ENCODE measurements around the gene HOMER1.

Gene HOMER1

DNA sequence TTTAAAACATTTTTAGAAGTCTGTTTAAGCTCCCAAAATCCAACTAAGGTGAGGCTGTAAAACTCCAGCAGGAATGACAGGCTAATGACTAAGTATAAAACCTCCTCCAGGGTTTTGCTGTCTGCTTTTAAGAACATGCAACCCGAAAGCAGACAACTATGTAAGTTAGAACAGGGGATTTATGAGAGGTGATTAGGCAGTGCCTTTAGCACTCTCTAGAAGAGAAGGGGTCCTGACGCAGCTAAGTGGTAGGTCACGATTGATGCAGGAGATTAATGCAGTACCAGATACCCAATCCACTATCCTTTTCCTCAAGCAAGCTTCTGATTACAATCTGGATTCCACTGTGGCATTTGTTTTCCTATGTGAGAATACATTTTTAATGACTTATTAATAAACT, 25.9 kb downstream of the HOMER1 start:
- no peak for DNase-seq

DNA sequence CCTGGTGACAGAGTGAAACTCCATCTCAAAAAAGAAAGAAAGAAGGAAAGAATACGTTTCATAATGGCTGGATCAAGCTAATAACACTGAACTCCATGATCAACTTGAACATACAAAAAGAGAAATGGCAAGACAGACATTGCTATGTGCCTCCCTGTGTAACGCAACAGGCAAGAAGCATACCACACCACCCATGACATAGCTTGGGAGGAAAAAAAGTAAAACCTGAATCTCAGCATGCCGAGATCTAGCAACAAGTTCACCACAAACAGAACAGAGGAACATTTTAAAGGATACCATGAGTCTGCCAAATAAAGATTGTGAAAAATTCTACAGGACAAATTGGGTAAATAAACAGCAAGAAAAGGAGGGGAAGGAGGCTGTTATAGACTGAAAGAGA, 26.7 kb downstream of the HOMER1 start:
- DNase-seq: no peak

DNA sequence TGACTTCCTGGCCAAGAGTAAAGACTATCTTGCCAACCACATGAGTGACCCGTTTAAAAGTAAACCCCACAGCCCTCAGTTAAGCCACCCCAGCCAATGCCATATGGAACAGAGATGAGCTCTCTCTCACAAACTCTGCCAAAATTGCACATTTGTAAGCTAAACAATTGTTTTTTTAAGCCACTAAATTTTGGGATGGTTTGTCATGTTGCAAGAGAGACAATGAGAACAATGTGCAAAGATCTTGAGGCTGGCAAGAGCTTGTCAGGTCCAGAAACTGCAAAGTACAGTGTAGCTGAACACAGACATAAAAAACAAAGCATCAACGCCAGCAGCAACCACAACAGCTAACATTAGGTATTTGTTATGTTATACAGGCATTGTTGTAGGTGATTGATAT, 27.8 kb downstream of the HOMER1 start:
- no peak for DNase-seq

DNA sequence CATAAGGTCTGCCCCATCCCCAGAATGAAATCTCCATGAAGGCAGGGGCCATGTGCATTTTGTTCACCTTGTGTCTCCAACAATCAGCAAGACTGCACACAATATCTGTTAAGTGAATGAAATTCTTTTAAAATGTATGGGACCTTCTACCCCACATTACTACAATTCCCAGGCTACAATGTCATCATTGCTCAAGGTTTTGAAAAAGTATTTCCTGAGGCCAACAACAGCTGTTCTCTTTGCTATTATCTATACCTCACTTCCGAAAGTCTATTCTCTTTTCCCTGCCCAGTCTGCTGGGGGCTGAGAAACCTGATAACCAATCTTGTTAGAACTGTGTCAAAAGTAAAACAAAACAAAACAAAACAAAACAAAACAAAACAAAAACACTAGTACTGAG, 29.2 kb downstream of the HOMER1 start:
- DNase-seq: no peak

DNA sequence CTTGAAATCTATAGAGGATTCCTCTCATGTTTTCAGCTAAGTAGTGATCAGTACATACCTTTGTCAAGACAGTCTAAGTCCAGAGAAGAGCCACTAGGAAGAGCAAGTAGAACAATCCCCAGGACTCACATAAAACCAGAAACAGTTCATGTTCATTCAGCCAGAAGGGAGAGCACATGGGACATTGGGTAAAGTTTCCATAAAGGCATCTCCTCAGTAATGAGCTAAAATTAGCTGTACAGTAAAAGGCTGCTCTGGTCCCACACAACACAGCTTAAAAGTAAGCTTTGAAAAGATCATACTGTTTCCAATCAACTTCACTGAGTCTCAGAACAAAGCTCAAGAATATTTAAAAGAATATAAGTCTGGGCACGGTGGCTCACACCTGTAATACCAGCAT, 32.4 kb downstream of the HOMER1 start:
- no peak for DNase-seq

DNA sequence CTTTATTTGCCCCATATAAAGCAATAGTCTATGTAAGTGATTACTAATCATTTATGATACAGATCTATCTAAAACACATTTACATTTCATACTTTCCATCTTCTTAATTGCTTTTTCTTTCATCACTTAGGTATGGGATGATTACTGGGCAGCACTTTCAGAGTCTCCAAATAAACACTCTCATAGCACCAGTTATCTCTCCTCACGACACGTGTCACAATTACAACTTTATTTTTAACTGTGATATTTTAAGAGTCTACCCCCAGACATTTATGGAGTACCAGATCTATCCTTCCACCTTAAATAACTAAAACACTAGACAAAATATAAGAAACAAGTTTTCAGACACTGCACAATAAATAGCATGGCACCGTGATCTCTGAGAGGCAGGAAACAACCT, 32.9 kb downstream of the HOMER1 start:
- no peak for DNase-seq

DNA sequence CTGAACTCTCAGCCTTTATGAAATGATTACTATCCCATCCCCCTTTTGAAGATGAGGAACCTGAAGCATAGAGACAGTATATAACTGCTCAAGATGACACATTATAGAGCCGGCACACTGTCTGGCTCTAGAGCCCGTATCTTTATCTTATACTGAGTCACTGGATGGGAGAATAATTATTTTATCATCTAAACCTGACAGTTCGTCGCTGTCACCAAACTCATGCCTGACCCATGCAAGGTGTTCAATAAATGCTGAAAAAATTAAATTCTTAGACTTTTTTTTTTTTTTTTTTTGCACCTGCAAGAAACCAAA, 38.8 kb downstream of the HOMER1 start:
- DNase-seq: no peak

DNA sequence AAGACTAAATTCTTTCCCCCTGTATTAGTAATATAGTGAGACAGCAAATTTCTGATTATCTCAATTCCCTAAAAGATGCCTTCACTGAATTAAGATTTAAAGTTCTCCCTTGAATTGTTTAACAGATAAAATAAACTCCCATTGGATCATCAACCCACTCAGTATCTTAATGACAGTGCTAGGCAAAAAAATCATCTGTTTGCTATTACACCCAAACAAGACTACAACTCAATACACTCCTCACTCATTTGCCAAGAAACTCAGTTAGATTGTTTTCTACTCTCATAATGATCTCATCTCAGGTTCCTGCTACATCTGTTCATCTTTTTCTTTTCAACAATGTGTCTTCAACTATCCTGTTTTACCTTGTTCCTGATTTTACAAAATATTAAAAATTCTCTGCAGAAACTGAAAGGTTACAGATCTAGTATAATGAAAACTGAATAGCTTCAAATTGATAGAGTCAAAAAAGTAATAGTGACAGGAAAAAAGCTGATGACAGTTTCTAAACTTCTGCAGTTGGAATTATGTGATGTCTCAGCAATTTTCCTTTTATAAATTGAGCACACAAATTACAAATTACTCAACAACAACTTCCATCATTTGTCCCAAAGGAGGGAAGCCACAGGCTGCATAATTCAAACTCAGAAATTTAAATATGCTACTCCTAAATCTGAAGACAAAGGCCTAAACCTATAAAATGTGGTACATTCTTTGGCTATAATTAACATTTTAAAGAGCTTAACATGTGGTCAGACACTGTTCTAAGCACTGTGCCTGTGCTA, 39.4 kb downstream of the HOMER1 start:
- DNase-seq: no peak

DNA sequence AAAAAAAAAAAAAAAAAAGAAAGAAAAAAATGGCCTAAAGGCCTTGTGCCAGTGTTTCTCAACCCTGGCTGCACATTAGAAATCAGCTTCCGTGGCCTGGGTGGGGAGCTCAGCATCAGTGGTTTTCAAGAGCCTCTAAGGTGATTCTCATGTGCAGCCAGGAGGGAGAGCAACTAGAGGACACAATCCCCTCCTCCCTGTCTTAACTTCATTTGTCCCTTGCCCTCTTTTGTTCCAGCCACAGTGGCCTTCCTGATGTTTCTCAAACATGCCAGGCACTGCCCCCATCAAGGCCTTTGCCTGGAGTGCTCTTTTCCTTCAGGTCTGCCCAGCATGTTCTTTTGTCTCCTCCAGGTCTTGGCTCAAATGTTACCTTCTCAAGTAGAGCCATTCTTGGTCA, 42.4 kb downstream of the HOMER1 start:
- DNase-seq: no peak

DNA sequence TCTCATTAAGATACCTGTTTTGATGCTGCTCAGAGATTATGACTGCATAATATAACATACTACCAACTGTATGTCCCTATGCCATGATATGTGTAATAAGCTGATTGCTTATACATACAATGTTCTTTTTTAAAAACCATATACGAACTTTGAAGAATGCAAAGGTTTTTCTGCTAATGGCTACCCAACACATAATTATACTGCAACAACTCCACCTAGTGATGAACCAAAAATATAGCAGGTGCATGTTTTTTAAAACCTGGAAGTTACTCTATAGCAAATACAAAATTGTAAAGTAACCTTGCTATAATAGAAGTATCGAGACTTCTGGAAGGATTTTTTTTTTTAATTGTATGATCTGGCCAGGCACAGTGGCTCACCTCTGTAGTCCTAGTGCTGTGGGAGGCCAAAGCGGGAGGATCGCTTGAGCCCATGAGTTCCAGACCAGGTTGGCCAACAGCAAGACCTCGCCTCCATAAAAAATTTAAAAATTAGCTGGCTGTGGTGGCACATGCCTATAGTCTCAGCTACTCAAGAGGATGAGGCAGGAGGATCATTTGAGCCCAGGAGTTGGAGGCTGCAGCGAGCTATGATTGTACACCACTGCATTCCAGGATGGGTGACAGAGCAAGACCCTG, 49.1 kb downstream of the HOMER1 start:
- no peak for DNase-seq

DNA sequence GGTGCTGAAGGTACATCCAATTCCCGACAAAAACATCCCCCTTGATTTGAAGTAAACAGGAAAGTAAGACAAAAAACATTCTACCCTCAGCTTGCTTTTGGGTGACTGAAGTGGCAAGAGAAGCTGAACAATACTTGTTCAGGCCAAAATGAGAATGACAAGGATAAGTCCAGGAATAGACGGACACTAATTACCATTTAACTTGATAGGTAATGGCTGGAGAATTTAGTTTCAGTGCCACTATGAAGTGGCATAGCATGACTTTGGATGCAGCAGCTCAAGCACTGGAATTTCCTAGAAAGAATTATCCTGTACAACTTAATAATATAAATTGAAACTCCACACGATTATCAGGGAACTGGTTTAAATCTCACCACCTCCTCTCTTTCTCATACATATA, 49.7 kb downstream of the HOMER1 start:
- DNase-seq: no peak

DNA sequence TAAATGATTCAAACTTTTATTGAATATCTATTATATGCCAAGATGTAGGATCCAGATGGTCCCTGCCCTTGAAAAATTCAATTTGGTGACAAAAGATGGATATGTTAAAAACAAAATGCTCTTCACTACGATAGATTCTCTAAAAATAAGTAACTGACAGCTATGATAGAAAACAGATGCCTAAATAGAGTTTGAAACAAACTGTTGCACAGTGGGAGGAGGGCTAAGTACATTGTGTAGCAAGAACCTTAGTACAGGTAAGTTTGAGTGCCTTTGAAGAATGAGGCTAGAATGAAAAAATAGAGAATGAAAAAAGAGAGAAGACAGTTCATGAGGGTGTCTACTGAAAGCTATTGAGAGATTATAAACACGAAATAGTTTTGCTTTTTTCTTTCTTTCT, 54.3 kb downstream of the HOMER1 start:
- DNase-seq: no peak

DNA sequence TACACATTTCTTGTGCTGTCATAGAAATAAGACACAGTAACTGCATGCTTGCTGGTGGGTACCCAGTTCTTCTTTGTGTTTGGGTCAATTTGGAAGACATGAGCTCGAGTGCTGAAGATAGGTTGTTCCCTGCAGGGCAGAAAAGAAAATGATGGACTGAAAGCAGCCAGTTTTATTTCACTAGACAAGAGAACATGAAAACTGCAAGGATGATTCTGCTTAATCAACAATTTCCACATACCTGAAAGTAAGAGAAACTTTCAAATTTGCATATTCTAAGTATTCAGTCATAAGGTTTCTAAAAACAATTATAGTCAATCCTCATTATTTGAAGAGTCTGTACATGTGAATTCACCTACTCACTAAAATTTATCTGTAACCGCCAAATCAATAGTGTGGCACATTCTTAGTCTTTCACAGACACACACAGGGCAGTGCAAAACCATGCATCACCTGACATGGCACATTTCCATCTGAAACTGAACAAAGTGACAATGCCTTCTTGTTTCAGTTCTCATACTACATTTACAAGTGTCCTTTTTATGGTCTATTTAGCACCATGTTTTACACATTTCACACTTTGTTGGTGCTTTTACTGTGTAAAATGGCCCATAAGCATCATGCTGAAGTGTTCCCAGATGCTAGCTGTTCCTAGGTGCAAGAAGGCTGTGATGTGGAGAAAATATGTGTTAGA, 56.9 kb downstream of the HOMER1 start:
- no peak for DNase-seq

DNA sequence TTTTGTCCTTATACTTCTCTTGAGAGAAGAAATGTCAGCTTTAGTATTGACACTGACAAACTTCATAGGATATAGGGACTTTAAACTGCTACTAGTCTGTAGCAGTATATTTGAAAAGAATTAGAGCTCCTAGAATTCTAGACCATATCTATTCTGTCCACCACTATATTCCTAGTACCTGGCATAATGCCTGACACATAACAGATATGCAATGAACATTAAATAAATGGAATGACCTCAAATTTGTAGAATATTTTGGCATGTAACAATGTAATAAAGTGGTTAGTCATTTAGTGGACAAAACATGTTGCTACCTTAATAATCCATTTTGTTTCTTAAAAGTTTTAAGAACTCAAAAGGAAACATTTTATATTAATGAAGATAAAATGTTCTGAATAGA, 57.5 kb downstream of the HOMER1 start:
- DNase-seq: no peak

DNA sequence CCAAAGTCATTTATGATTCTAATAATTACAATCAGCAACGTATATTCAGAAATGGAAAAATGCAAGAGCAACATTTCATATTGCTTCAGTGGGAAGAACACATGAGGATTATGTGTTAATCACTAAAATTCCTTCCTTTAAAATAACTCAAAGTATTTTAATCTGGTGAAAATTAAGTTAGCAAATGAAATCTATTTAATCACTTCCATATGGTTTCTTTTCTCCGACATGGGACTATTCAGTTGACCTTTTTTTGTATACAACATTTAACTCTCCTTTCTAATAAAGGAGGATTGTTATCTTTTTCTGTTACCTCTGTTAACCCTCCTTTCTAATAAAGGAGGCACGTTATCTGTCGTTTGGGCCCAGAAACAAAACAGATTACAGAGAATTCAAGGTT, 59.9 kb downstream of the HOMER1 start:
- no peak for DNase-seq

DNA sequence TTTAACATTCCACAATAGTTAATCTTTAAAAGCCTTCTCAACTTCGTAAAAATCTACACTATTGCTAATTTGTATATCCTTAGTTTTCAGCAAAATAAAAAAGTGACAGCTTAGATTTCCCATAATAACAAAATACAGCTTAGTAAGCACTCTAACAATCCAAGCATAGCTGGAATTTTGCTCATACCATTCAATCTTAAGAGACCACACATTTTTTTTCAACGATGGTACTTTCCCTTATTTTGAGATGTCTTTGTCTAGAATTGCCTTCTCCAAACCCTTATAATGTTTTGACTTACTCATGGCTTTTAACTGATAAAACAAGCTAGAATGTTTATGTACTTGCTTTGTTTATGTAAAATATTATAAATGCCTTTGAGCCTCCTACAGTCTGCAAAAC, 65.6 kb downstream of the HOMER1 start:
- DNase-seq: no peak

DNA sequence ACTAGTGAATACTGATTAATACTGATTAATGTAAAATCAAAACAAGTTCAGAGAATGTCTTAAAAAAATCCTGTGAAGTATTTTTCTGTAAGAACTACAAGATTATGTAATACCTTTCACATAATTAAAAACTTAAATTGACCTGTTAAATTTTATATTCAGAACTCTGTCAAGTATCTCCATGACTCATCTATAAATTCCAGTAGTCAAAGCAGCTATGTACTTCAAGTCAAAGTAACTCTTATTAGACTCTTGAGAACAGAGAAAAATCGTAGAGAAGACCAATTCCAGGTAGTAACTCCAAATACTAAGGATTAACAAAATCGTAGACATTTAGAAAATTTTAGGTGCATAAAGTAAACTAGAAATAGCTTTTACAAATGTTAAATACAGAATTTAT, 77.1 kb downstream of the HOMER1 start:
- DNase-seq: no peak

DNA sequence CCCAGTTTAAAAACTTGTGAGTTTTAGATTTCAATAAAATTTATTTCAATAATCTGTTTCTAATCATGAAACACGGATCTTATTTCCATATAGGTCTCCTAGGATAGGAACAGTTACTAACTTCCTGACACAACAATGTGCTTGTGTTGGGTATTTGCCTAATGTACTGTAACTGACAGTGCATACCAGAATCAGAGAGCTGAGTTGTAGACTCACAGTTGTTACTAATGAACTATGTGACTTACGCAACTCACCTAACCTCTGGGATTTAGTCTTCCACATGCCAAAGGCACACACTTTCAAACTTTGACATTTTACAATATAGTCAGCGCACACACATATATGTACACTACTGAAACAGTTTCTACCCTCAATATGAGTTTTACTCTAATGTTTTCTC, 77.7 kb downstream of the HOMER1 start:
- no peak for DNase-seq

DNA sequence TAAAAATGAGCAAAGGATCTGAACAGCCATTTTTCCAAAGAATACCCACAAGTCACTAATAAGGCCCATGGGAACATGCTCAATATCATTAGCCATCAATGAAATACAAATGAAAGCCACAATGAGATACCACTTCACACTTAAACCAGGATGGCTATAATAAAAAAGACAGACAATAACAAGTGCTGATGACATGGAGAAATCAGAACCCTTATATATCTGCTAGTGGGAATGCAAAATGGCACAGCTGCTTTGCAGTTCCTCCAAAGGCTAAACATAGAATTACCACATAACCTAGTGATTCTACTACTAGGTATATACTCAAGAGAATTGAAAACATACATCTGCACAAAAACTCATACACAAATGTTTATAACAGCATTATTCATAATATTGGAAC, 83.7 kb downstream of the HOMER1 start:
- DNase-seq: no peak

DNA sequence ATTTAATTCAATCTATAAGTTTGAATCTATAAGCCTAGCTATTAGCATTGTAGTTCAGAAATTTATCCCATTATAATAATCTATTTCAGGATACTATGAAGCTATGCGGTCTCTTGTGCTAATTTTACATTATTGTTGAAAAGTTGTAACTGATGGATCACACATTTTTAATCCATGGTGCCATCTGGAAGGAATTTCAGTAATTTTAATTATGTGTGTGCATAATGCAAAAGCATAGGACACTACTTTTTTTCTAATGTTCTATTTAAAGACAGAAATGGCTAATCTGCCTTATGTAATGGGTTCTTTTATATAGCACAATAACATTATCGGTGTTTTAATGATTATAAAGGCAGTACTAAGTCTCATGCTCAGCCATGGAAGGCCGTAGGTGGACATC, 90.6 kb downstream of the HOMER1 start:
- no peak for DNase-seq

DNA sequence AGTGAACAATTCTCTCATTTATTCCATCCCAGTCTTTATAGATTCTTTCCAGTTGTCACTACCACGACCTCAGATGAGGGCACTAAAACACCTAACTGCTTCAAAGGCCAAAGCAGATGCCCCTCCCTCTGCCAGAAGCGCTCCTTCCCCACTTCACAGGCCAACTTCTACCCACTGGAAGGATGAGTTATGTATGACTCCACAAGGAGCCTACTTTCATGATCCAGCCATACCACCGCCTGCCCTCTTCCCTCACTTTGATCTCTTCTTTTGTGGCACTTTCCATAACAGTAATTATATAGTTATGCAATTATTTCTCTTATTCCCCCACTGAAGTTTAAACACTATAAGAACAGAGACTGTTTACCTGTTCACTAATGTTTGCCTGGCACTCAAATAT, 93.7 kb downstream of the HOMER1 start:
- DNase-seq: no peak

DNA sequence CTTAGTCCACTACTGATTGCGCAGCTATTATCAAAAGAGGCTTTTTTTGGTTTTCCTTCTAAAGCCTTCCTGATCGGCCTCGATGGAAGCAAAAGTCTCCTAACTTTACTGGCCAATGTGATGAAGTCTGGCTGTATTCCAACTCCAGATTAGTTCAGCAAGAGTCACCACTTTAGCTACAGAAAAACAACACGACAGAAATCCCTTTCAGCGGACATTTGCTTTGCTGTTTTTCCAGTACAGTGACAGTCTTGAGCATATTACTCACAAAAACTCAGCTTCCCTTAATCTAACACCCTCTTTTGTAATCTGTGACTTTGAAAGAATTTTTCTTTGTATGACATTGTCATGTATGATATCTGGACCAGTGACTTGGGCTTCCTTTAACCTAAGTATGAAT, 95.7 kb downstream of the HOMER1 start:
- DNase-seq: no peak

DNA sequence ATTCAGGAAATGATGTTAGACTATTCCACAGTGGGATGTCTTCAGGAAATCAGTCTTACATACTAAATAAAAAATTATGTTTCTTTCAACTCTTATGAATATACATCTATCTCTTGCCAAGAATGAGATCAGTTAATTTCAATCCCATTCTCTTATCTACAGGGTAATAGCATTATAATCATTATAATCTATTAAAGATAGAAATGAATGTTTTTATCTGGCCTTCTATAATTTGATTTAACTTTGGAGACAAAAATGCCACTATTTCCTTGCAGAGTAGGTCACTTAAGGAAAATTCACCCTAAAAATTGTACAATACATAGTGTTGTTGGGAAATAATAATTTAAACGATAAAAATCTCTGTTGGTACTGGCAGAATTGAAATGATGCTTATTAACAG, 96.4 kb downstream of the HOMER1 start:
- no peak for DNase-seq

DNA sequence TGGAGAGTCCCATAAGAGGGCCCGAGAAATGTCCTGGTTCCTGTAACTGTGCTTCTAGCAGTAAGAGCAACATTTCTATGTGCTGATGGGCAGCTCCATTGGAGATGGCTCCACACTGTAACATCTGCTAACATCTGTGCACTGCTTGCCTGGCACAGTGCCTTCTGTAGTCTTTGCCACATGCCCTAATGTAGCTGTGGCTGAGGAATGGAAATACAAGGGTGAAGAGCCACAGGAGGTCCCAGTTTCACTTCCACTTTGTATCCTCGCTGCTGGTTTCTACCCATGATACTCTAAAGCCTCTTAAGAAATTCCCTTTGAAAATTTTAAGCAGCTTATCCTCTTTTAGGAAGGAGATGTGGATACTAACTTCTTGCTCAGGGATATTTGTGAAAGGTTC, 97.4 kb downstream of the HOMER1 start:
- no peak for DNase-seq

DNA sequence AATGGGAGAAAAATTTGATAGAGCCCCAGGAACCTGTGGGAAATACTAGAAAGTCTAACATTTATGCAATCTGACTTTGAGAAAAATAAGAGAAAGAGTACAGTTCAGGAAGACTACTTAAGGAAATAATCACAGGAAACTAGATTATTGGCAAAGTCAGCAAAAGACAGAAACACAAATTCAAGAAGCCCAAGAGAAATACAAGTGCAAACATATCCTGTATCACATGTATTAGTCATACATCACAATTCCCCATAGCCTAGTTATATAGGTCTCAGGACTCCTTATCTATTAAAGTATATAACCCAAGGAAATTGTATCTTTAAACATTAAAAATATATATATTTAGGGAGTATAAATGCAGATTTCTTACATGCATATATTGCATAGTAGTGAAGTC, 100.8 kb downstream of the HOMER1 start:
- DNase-seq: no peak

All from NCI-H524 treated with DMSO at 0.1 percent for 48 hours (cell line).